Middle frontal gyrus (tissue), 1 donor: ENCODE measurements around the gene THSD4.
"Not testable (repeated sequence)": the region's sequence is repeated elsewhere in the genome, so short reads cannot be mapped to it uniquely, and the experiment has no call there.

Experiments used
- DNase-seq: peaks from one replicate; pipeline ENCODE4 v3.0.0-alpha.2; 2015; ENCODE audit warnings: low spot score; ENCODE audit errors: extremely low spot score

Gene THSD4

GRCh38 chr15:71346464-71346863 lies 231.2 kb downstream of the THSD4 start:
- DNase-seq: no peak

DNA sequence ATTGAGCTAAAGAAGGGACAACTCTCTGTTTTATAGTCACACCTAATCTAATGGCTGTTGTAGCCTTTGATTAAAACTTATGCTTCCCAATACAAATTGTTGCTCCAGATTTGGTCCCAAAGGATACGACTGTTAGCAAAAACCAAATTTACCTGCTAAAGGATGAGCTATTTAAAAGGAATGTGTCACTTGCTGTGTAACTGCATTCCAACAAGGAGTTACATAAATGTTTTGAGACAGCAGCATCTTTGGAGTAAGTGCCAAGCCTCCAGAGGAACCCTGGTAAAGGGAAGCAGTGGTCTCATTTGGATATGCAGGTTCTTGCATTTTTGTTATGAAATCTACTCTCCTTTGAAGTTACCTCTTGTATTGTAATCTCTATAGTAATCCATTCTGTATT lies 233.3 kb downstream of the THSD4 start:
- no peak for DNase-seq

GRCh38 chr15:71349336-71349735 lies 234.1 kb downstream of the THSD4 start:
- DNase-seq: no peak

GRCh38 chr15:71349736-71350526 lies 234.7 kb downstream of the THSD4 start:
- no peak for DNase-seq

DNA sequence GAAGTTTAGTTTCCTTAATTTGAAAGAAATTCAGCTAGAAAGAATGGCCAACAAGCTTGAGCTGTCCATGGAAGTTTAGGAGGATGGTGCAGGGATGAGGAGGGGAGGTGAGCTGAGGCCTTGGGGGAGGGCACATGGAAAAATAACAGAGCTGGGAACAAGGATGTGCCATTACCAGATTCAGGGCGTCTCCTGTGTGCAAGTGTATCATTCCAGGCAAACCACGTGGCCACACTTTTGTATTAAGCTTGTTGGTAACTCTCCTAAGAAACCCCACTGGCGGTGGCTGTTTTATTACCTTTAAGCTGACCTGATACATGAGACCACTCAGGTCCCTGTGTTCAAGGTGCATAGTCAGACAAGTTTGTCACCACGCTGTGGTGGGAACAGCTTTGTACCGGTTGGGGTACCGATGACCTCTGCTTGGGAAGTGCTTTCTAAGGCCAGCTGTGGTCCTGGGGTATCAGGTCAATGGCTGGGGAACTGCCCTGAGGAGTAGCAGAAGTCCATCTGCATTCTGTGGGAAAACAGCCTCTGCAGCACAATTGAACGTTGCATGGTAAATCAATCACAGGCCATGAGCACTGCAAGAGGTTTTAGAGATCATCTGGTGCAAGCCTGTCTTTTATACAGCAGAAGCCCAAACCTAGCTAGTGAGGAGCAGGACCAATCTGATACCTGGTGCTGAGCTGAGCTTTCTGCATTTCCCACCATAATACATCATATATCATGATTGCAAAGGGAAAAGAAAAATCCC lies 235.5 kb downstream of the THSD4 start:
- DNase-seq: no peak

- no peak for DNase-seq
These were observed 236.9 kb downstream of the THSD4 start for GRCh38 chr15:71352125-71352524.

DNA sequence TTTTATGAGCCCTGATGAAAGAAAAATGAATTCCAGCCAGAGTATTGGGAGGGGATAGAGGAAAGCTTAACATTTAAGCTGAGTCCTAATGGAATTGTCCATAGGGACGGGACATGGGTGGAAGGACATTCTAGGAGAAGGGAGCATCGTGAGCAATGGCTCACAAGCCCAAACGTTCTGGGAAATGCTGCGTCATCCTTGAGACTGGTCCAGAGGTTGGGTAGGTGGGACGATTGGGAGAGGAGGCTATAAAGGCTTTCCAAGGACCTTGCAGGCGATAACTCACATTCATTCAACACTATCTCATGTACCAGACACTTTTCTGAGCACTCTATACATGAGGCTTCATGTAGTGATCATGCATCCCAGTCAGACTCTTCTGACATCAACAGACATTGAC lies 237.5 kb downstream of the THSD4 start:
- no peak for DNase-seq

- DNase-seq: no peak
These were observed 237.9 kb downstream of the THSD4 start for GRCh38 chr15:71353171-71353570.

DNA sequence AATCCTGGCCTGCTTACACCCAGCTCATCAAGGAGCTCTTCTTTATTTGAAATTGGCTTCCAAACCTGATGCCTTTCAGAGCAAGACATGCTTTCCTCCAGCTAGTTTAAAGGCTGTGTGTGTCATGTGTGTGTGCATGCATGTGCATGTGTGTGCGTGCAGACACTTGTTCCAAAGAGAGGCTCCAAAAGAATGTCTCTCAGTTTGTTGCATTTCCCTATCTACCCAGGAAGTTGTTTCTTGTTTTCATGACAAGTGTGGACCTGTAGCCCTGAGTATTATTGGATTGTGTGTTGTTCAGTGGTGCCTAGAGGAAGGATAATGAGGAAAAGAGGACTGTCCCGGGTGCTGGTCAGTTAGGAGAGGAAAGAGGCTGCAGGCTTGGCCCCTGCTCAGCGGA lies 240.0 kb downstream of the THSD4 start:
- no peak for DNase-seq

GRCh38 chr15:71357321-71357732 lies 242.1 kb downstream of the THSD4 start:
- DNase-seq: no peak

DNA sequence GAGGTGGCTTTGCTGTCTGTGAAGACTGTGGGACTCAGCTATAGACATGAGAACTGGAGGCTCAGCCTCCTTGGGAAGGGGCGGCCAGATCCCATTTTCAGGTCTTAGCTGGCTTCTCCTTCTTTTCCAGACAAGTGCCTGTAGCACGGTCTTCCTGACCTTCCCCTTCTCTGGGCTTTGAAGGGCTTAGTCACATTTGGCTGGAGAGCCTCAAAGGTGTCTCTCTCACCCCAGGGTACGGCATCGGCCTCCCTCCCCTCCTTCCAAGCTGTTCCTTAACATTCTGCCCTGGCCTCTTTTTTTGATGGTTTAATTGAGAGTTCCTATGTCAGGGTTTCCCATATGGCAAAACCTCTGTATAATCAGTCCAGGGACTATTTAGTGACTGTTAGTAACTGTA lies 242.7 kb downstream of the THSD4 start:
- no peak for DNase-seq

GRCh38 chr15:71359246-71359645 lies 244.0 kb downstream of the THSD4 start:
- no peak for DNase-seq

DNA sequence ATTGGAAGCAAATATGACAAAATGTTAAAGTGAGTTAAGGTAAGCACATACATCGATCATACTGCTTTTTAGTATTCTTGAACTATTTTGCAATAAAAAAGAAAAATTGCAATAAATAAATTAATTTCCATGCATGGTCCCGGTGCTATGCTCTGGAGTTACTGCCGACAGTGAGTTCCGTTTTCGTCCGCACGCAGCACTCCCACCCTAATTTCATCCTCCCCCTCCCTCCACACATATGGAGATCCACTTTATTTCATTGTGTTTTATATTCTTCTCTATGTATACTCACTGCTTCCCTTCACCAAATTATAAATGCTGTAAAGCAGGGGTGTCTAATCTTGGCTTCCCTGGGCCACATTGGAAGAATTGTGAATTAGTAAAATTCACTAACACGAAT lies 247.3 kb downstream of the THSD4 start:
- no peak for DNase-seq

DNA sequence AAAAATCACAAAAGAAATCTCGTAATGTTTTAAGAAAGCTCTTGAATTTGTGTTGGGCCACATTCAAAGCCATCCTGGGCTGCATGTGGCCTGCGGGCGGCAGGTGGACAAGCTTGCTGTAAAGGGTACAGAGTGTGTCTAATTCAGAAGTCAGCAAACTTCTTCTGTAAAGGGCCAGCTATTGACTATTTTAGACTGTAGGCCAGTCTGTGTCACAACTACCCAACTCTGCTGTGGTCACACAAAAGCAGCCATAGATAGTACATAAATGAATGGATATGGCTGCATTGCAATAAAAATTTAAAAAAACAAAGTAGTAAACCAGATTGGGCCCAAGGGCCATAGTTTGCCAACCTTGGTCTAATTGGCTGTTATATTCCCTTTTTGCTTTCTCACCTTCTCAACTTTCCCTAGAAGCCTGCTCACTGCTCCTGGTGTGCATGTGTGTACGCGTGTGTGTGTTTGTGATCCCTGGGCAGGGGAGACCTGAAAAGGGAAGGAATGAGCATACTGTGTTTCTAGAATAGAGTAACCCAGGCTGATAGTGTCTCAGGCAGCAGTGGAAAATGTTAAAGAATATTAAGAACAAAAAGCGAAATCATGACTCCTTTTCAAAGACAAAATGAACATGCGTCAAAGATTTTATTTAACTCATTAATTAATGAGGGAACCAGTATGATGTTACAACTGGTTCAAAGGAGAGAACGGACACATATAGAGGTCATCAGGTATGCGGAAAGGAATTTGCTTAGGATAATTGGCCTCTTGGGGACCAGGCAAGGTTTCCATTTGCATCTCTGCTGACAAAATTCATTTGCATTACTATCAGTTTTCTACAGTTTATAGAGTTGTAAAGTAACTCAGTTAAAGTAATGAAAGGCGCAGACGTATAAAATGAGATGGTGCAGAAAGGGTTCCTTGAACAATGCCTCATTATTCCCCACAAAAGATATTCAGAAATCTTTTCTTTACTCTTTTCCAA lies 248.0 kb downstream of the THSD4 start:
- DNase-seq: no peak

DNA sequence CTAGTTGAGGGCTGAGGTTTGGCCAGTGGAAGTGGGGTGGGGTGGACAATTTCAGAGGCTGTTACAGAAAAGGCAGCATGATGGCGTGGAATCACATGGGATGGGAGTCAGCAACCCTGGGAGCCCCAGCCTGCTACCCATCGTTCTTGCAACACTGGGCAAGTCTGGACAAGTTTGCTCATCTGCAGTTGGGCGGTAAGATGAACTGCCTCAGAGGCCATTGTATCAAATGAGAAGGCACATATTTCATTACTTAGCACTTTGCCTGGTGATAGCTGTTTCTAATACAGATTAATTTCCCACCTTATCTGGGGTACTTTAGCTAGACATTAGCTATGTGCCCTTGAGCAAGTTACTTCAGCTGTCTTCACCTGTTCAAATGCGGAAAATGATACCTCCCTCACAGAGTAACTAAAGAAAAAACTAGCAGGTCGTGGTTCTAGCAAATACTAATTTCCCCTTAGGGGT lies 248.9 kb downstream of the THSD4 start:
- no peak for DNase-seq

DNA sequence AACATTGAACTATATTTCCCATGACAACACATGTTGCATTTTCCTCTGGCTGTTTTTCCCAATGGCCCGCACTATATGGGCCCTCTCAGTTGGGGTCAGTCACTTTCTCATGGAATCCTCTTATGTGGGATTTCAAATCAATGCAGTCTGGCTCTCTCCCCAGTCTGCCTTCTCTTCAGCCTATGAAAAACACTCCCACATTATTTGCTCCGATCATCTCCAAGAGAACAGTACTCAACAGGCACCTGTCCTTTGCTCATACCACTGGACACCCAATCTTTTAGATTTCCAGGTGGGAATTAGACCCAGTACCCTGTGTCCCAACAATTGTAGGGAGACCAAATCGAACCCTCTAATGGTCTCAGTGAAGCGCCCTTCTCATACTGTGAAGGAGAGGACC lies 251.3 kb downstream of the THSD4 start:
- DNase-seq: no peak

GRCh38 chr15:71366926-71367325 lies 251.7 kb downstream of the THSD4 start:
- DNase-seq: no peak

DNA sequence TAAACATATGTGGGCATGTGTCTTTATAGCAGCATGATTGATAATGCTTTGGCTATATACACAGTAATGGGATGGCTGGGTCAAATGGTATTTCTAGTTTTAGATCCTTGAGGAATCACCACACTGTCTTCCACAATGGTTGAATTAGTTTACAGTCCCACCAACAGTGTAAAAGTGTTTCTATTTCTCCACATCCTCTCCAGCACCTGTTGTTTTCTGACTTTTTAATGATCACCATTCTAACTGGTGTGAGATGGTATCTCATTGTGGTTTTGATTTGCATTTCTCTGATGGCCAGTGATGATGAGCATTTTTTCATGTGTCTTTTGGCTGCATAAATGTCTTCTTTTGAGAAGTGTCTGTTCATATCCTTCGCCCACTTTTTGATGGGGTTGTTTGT lies 252.5 kb downstream of the THSD4 start:
- DNase-seq: not testable (repeated sequence)

GRCh38 chr15:71372769-71373168 lies 257.5 kb downstream of the THSD4 start:
- DNase-seq: not testable (repeated sequence)

DNA sequence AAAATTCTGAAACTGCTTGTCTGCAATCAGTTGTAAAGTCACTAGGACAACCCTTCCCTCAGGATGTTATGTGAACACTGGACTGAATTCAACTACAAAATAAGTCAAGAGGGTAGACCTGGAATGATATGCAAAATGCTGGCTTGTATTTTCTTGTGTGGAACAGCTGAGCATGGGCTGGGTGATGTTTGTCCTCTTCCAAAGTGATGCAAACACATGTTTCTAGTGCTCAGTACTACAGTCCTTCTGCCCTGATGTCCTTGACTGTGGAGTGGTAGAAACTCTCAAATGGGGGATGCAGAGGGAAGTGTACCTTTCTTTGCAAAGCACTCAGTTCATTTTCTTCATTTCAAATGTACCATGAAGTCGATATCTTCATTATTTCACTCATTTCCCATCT lies 258.6 kb downstream of the THSD4 start:
- DNase-seq: no peak

- DNase-seq: no peak
These were observed 259.5 kb downstream of the THSD4 start for GRCh38 chr15:71374607-71375352.
